HUES48 (cell line): ENCODE measurements around the gene CCDC136.

Experiments used
- H3K27ac ChIP-seq: one replicate; pipeline ENCODE4 v1.7.0; 2013; ENCODE audit warnings: low read depth, low read length, inconsistent platforms
- H3K27me3 ChIP-seq: 2 replicates; pipeline ENCODE4 v1.6.1; 2013; ENCODE audit warnings: mild to moderate bottlenecking, low read length; ENCODE audit not compliant: control insufficient read depth, insufficient read depth
- H3K36me3 ChIP-seq: 2 replicates; pipeline ENCODE4 v1.6.1; 2013; ENCODE audit warnings: low read length; ENCODE audit not compliant: control insufficient read depth, insufficient read depth
- H3K4me1 ChIP-seq: 2 replicates; pipeline ENCODE4 v1.6.1; 2013; ENCODE audit warnings: mild to moderate bottlenecking, low read length; ENCODE audit not compliant: control insufficient read depth, insufficient read depth
- H3K4me3 ChIP-seq: 2 replicates; pipeline ENCODE4 v1.5.1; 2013; ENCODE audit warnings: mild to moderate bottlenecking, low read depth, low read length
- H3K9ac ChIP-seq: 2 replicates; pipeline ENCODE4 v1.6.1; 2013; ENCODE audit warnings: mild to moderate bottlenecking, low read depth, low read length, moderate library complexity
- H3K9me3 ChIP-seq: 2 replicates; pipeline ENCODE4 v1.6.1; 2013; ENCODE audit warnings: low read length; ENCODE audit not compliant: control insufficient read depth, insufficient read depth

Gene CCDC136

GRCh38 chr7:128778946-128779345 is 12.8 kb upstream of the CCDC136 start:
- Histone ChIP-seq H3K4me3 (no peak overlapping the region), H3K36me3 (no peaks in the 10 kb centered on the region), H3K27me3 (no peaks in the 10 kb centered on the region), H3K9me3 (no peaks in the 10 kb centered on the region; the same call in 1 of the 2 replicates), H3K9ac (no peak overlapping the region), H3K4me1 (peaks cover 9% of the 10 kb centered on the region), H3K27ac (no peak overlapping the region)

GRCh38 chr7:128781126-128781525 is 10.6 kb upstream of the CCDC136 start:
- H3K9me3 ChIP-seq, result no peaks in the 10 kb centered on the region; the same call in 1 of the 2 replicates
- H3K9ac ChIP-seq, result no peak overlapping the region
- no peaks in the 10 kb centered on the region for H3K36me3 ChIP-seq

GRCh38 chr7:128781851-128782250 is 9.9 kb upstream of the CCDC136 start:
- no peak overlapping the region for H3K4me3 ChIP-seq

More at GRCh38 chr7:128781126-128781525, 10.6 kb upstream of the CCDC136 start:
- Histone ChIP-seq H3K27me3 (no peaks in the 10 kb centered on the region), H3K4me3 (no peak overlapping the region), H3K27ac (no peak overlapping the region), H3K4me1 (peaks cover 9% of the 10 kb centered on the region)

GRCh38 chr7:128783143-128783861 is 8.5 kb upstream of the CCDC136 start:
- Histone ChIP-seq H3K4me3 (peak overlapping the region; percentile 66), H3K9ac (no peak overlapping the region), H3K27ac (peak overlapping the region; percentile 12), H3K27me3 (no peaks in the 10 kb centered on the region), H3K36me3 (no peaks in the 10 kb centered on the region), H3K9me3 (no peaks in the 10 kb centered on the region), H3K4me1 (peaks cover 9% of the 10 kb centered on the region)

More at GRCh38 chr7:128781851-128782250, 9.9 kb upstream of the CCDC136 start:
- Histone ChIP-seq H3K27me3 (no peaks in the 10 kb centered on the region), H3K9ac (no peak overlapping the region), H3K4me1 (peaks cover 9% of the 10 kb centered on the region), H3K27ac (no peak overlapping the region), H3K36me3 (no peaks in the 10 kb centered on the region), H3K9me3 (no peaks in the 10 kb centered on the region; the same call in 1 of the 2 replicates)

- H3K9me3 ChIP-seq, result no peaks in the 10 kb centered on the region
- peaks cover 4% of the 10 kb centered on the region; the same call in 1 of the 2 replicates for H3K27me3 ChIP-seq
- no peak overlapping the region for H3K27ac ChIP-seq
- H3K9ac ChIP-seq, result no peak overlapping the region
- no peak overlapping the region for H3K4me3 ChIP-seq
- H3K36me3 ChIP-seq, result no peaks in the 10 kb centered on the region
- H3K4me1 ChIP-seq, result peaks cover 9% of the 10 kb centered on the region
These were observed 6.0 kb upstream of the CCDC136 start for GRCh38 chr7:128785738-128786137.

GRCh38 chr7:128788446-128789412 is 3.0 kb upstream of the CCDC136 start:
- no peak overlapping the region for H3K4me3 ChIP-seq
- H3K4me1 ChIP-seq, result peaks cover 10% of the 10 kb centered on the region
- peaks cover 4% of the 10 kb centered on the region; the same call in 1 of the 2 replicates for H3K36me3 ChIP-seq
- H3K27me3 ChIP-seq, result peaks cover 4% of the 10 kb centered on the region; the same call in 1 of the 2 replicates
- H3K27ac ChIP-seq, result no peak overlapping the region
- no peak overlapping the region for H3K9ac ChIP-seq
- no peaks in the 10 kb centered on the region for H3K9me3 ChIP-seq

- peak overlapping the region; percentile 28 for H3K27ac ChIP-seq
- H3K4me3 ChIP-seq, result peak overlapping the region; percentile 92
- no peaks in the 10 kb centered on the region for H3K9me3 ChIP-seq
- no peak overlapping the region for H3K9ac ChIP-seq
- peaks cover 10% of the 10 kb centered on the region for H3K4me1 ChIP-seq
- H3K36me3 ChIP-seq, result peaks cover 15% of the 10 kb centered on the region
- H3K27me3 ChIP-seq, result peaks cover 4% of the 10 kb centered on the region; the same call in 1 of the 2 replicates
These were observed 1.3 kb upstream of the CCDC136 start for GRCh38 chr7:128790315-128791041.

GRCh38 chr7:128791972-128792327 is 182 bp downstream of the CCDC136 start:
- Histone ChIP-seq H3K9ac (no peak overlapping the region), H3K27ac (no peak overlapping the region), H3K27me3 (peaks cover 4% of the 10 kb centered on the region; the same call in 1 of the 2 replicates), H3K4me1 (peaks cover 10% of the 10 kb centered on the region), H3K36me3 (peaks cover 23% of the 10 kb centered on the region), H3K9me3 (no peaks in the 10 kb centered on the region), H3K4me3 (peak overlapping the region; percentile 92)

GRCh38 chr7:128792471-128793180 is 858 bp downstream of the CCDC136 start:
- Histone ChIP-seq H3K9ac (no peak overlapping the region), H3K4me3 (peak overlapping the region; percentile 92; the same call in 1 of the 2 replicates), H3K27ac (no peak overlapping the region), H3K27me3 (peaks cover 4% of the 10 kb centered on the region; the same call in 1 of the 2 replicates), H3K9me3 (no peaks in the 10 kb centered on the region), H3K36me3 (peaks cover 29% of the 10 kb centered on the region), H3K4me1 (peaks cover 10% of the 10 kb centered on the region)

GRCh38 chr7:128793181-128793547 is 1.4 kb downstream of the CCDC136 start:
- H3K36me3 ChIP-seq, result peaks cover 29% of the 10 kb centered on the region
- H3K27me3 ChIP-seq, result peaks cover 4% of the 10 kb centered on the region; the same call in 1 of the 2 replicates
- no peak overlapping the region for H3K9ac ChIP-seq
- H3K27ac ChIP-seq, result no peak overlapping the region
- no peaks in the 10 kb centered on the region for H3K9me3 ChIP-seq
- H3K4me1 ChIP-seq, result peaks cover 10% of the 10 kb centered on the region
- H3K4me3 ChIP-seq, result no peak overlapping the region
